Stomach (tissue), 9 donors: ENCODE results near the gene ITGA2. TPM values are rescaled to one million over a fixed set of nuclear protein-coding genes. Genes with fewer than 3 reads are reported as not detected.

Experiments
- DNase-seq, 2 donors: peaks; one replicate each; pipeline versions ENCODE4 v3.0.0 to v3.0.0-alpha.2; 2013 to 2019
- H3K27ac ChIP-seq, 5 donors: fragments of 200-600 bp in 4 of 5; sonication (generic) in 4 of 5; one replicate each; pipeline ENCODE4 v1.5.1; 2013 to 2019; ENCODE audit warnings: mild to moderate bottlenecking in 1 of 5, moderate library complexity in 1 of 5
- H3K27me3 ChIP-seq, 3 donors: fragments of 200-600 bp; sonication (generic); one replicate each; pipeline ENCODE4 v1.5.1; 2017 to 2019; ENCODE audit warnings: mixed run types in 1 of 3
- H3K36me3 ChIP-seq, 4 donors: fragments of 200-600 bp; sonication (generic); 1 replicate in 3 of 4; 2 replicates in 1 of 4; pipeline ENCODE4 v1.5.1; 2016 to 2019
- H3K4me1 ChIP-seq, 4 donors: fragments of 200-600 bp; sonication (generic); one replicate each; pipeline ENCODE4 v1.5.1; 2016 to 2019
- H3K4me3 ChIP-seq, 4 donors: fragments of 200-600 bp; sonication (generic) in 3 of 4; one replicate each; pipeline ENCODE4 v1.5.1; 2016 to 2019; ENCODE audit warnings: mild to moderate bottlenecking in 1 of 4
- H3K9me3 ChIP-seq, 4 donors: fragments of 200-600 bp; sonication (generic); one replicate each; pipeline ENCODE4 v1.5.1; 2016 to 2019
- EP300 ChIP-seq: sonication (generic); formaldehyde crosslinking; IDR thresholded peaks from one replicate; pipeline ENCODE4 v1.6.1; 2017; ENCODE audit warnings: antibody characterized with exemption
- POLR2A ChIP-seq, 4 donors: fragments of 450-650 bp; IDR thresholded peaks; one replicate each; pipeline ENCODE4 v1.6.1; 2016; ENCODE audit warnings: antibody characterized with exemption in 4 of 4, control low read depth in 2 of 4, mild to moderate bottlenecking in 1 of 4, moderate library complexity in 1 of 4
- POLR2AphosphoS5 ChIP-seq, 3 donors: sonication (generic); formaldehyde crosslinking; IDR thresholded peaks; one replicate each; pipeline ENCODE4 v1.6.1; 2016; ENCODE audit warnings: antibody characterized with exemption in 3 of 3
- WGBS, 5 donors: extraction: QIAGEN DNeasy Blood & Tissue Kit in 3 of 5; methylation state at CpG; one replicate each; pipeline versions ENCODE4 v1.1.5 to v1.1.7; 2013 to 2018; 5-methylcytosine and 5-hydroxymethylcytosine counted together
- intact Hi-C: fragments of 100-400 bp; cut with DNase I; formaldehyde crosslinking; loops from one replicate; pipeline ENCODE4 v1.15.1; 2023; ENCODE audit warnings: low total_unique reads
- polyA plus RNA-seq, 3 donors: library from polyadenylated mRNA; stranded (reverse); fragments of 200-250 nt; gene quantifications; one replicate each; pipeline ENCODE4 v1.2.3, GENCODE V29; 2013
- total RNA-seq, 5 donors: library from RNA; depleted of rRNA; stranded (reverse); fragments of >200 nt; gene quantifications; one replicate each; pipeline versions ENCODE4 v1.1.0 to v1.2.3, GENCODE V29; 2014 to 2016
- TF ChIP-seq, protein P1 (sequence below), 7 experiments: fragments of 450-650 bp in 4 of 7; fragments of 200-600 bp in 3 of 7; sonication (generic) in 3 of 7; IDR thresholded peaks; one replicate each; pipeline ENCODE4 v1.5.1; 2016 to 2019; ENCODE audit warnings: antibody characterized with exemption in 7 of 7, control low read depth in 2 of 7, mild to moderate bottlenecking in 1 of 7
- donor health status: healthy with polysubstance abuse.
- donor health status: Bipolar disorder and iron deficiency.
- donor health status: healthy.

ITGA2 gene
- total and polyA plus RNA-seq, 8 donors, result 0.58 to 8.3 (median 3.3) TPM

DNA sequence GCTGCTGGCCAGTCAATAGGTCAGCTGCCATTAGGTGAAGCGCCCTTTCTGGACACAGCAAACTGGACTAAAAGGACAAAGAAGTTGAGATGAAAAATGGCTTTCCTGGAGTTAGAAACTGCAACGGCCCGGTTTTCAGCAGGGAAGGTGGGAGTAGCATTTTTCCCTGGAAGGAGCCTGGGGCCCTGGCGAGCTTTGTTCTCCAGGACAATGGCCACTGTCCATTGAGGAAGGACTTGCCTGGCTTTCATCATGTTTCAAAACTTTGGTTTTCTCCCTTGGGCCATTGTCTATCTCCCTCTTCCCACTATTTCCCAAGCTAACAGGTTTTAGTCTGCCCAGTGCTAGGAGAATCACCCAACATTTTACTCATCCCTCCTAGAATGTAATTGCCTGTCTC is 64.2 kb downstream of the ITGA2 start:
- H3K9me3 ChIP-seq, result no peaks in the 10 kb centered on the region

DNA sequence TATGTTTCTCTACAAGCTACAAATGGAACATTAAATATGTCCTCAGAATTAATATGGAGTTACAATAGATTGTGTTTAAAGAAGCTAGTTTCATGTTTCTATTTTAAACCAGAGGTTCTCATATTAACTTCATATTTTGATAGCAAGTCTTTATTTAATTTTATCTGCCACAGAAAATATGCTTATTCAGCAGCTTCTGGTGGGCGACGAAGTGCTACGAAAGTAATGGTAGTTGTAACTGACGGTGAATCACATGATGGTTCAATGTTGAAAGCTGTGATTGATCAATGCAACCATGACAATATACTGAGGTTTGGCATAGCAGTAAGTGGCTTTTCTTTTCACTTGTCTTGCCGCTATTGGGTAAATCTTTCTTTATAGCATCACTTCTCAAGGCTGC is 66.2 kb downstream of the ITGA2 start:
- Histone ChIP-seq H3K4me1 (no peaks in the 10 kb centered on the region), H3K27me3 (no peaks in the 10 kb centered on the region), H3K9me3 (no peaks in the 10 kb centered on the region), H3K27ac (no peak overlapping the region), H3K36me3 (peaks cover 0 to 51% (median 31%) of the 10 kb centered on the region in 4 donors), H3K4me3 (no peak overlapping the region)
- intact Hi-C loops, result no loop called here
- no peak for DNase-seq
- TF ChIP-seq EP300 (no peak), POLR2A (IDR thresholded peaks at IDR 0.05) (no peak), POLR2AphosphoS5 (IDR thresholded peaks at IDR 0.05) (no peak)
- TF ChIP-seq, protein P1, sequence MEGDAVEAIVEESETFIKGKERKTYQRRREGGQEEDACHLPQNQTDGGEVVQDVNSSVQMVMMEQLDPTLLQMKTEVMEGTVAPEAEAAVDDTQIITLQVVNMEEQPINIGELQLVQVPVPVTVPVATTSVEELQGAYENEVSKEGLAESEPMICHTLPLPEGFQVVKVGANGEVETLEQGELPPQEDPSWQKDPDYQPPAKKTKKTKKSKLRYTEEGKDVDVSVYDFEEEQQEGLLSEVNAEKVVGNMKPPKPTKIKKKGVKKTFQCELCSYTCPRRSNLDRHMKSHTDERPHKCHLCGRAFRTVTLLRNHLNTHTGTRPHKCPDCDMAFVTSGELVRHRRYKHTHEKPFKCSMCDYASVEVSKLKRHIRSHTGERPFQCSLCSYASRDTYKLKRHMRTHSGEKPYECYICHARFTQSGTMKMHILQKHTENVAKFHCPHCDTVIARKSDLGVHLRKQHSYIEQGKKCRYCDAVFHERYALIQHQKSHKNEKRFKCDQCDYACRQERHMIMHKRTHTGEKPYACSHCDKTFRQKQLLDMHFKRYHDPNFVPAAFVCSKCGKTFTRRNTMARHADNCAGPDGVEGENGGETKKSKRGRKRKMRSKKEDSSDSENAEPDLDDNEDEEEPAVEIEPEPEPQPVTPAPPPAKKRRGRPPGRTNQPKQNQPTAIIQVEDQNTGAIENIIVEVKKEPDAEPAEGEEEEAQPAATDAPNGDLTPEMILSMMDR (IDR thresholded peaks at IDR 0.05), result no peak
- 77 to 87% (median 86%) methylated on average over 5 of the region's 5 CpGs for WGBS, 5 donors

More for the DNA sequence above, 64.2 kb downstream of the ITGA2 start:
- Histone ChIP-seq H3K27ac (no peak overlapping the region), H3K27me3 (no peaks in the 10 kb centered on the region), H3K4me3 (no peak overlapping the region), H3K4me1 (no peaks in the 10 kb centered on the region), H3K36me3 (peaks cover 0 to 37% (median 19%) of the 10 kb centered on the region in 4 donors)
- TF ChIP-seq, protein P1 (IDR thresholded peaks at IDR 0.05), result no peak
- TF ChIP-seq POLR2A (IDR thresholded peaks at IDR 0.05) (no peak), EP300 (no peak), POLR2AphosphoS5 (IDR thresholded peaks at IDR 0.05) (no peak)
- intact Hi-C loops, result no loop called here
- WGBS, 5 donors, result 88 to 96% (median 92%) methylated on average over 4 of the region's 4 CpGs
- DNase-seq, result no peak

DNA sequence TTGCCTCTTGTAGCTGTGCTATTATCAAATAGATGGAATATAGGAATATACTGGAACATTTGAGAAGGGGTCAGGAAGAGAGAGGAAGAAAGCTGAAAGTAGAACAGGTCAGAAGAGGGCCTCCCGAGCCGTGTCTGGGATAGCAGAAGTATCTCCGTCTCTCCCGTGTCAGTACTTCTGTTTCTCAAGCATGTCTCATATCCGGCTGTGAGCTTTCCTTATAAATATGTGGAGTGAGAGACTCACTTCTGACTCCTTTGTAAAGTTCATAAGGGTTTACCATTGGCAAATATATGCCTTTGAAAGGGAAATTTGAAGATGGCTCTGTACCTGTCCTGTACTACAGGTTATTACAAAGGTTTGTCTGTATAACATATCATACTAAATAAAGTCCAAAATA is 70.1 kb downstream of the ITGA2 start:
- WGBS, 5 donors, result 92 to 99% (median 96%) methylated on average over 5 of the region's 5 CpGs
- Histone ChIP-seq H3K9me3 (no peaks in the 10 kb centered on the region), H3K27ac (no peak overlapping the region), H3K4me1 (no peaks in the 10 kb centered on the region), H3K4me3 (no peak overlapping the region), H3K36me3 (peaks cover 0 to 44% (median 29%) of the 10 kb centered on the region in 4 donors), H3K27me3 (no peaks in the 10 kb centered on the region)
- TF ChIP-seq POLR2A (IDR thresholded peaks at IDR 0.05), result no peak
- TF ChIP-seq, protein P1 (IDR thresholded peaks at IDR 0.05), result no peak
- no peak for TF ChIP-seq EP300
- no peak for TF ChIP-seq POLR2AphosphoS5 (IDR thresholded peaks at IDR 0.05)
- intact Hi-C loops, result no loop called here
- DNase-seq, result no peak

DNA sequence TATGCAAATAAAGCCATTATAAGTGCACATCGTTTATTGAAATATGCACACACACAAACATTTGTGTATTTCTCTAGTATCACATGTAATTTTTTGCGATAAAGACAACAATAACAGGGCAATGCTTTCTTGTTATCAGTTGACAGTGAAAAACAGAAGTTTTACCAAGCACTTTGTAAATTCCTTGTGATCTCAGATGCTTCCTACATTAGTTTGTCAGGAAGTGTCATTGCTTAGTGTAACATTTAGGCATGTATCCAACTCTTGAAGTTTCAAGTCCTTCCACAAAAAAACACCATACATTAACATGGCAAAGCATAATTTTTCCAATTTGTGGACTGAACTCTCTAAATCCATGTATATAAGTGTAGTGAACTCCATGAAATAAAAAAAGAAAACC is 74.0 kb downstream of the ITGA2 start:
- Histone ChIP-seq H3K4me1 (no peaks in the 10 kb centered on the region), H3K4me3 (no peak overlapping the region), H3K27me3 (no peaks in the 10 kb centered on the region), H3K27ac (no peak overlapping the region), H3K9me3 (no peaks in the 10 kb centered on the region), H3K36me3 (peaks cover 0 to 56% (median 36%) of the 10 kb centered on the region in 4 donors)
- DNase-seq, result no peak
- intact Hi-C loops, result no loop called here
- 50 to 93% (median 82%) methylated on average over 2 of the region's 2 CpGs for WGBS, 5 donors
- TF ChIP-seq EP300 (no peak), POLR2A (IDR thresholded peaks at IDR 0.05) (no peak), POLR2AphosphoS5 (IDR thresholded peaks at IDR 0.05) (no peak)
- TF ChIP-seq, protein P1 (IDR thresholded peaks at IDR 0.05), result no peak
